Measurements from ENCODE around the gene GARS1.

The GARS1 gene

DNA sequence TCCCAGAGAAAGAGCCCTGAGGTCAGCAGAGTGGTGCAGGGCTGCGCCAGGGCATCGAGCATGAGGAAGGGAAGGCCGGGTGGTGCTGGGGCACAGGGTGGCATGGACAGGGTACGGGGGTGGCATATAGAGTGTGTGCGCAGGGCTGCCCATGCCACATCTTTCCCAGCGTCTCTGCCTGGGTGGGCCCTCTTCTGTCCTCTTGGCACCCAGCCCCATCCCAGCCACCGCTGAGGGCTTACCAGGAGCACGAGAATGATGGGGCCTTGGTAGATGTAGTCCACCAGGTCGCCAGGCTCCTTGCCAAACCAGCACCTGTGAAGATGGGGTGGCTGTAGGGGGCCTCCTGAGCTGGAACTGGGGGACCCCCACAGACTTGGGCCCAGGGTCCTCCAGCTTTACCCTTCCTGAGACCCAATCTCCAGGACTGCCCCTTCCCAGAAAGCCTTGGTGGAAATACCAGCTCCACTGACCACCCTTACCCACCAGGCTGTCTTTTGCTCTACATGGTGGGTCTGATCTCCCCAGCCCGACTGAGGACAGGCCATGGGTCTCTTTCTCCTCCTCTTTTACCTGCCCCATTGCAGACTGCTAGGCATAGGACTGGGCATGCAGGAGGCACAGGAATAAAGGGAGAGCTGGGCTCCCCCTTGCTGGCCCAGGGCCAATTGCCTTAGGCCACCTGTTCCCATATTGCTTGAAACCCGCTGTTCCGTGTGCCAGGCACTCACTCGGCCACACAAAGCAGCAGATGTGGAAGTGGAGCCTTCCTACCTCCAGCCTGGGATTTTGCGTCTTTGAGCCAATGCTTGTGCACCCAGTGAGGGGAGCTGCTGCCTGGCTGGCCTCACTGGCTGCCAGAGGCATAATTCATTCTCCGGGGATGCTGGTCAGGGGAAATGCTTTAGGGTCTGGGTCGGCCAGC, 65.9 kb downstream of the GARS1 start:
- no peak for ATAC-seq (ENCODE audit: low read depth)
- no peaks in the 10 kb centered on the region for H3K36me3 ChIP-seq (ENCODE audit: low read depth)
- no peaks in the 10 kb centered on the region for H3K9me3 ChIP-seq (ENCODE audit: severe bottlenecking)
- peak; percentile 38 for DNase-seq (ENCODE audit: low spot score)
- peaks cover 4% of the 10 kb centered on the region for H3K27me3 ChIP-seq (ENCODE audit: insufficient read depth, poor library complexity, severe bottlenecking)
- H3K4me1 ChIP-seq (ENCODE audit: insufficient read depth, poor library complexity, severe bottlenecking), result no peaks in the 10 kb centered on the region
- H3K27ac ChIP-seq (ENCODE audit: poor library complexity, severe bottlenecking), result no peak overlapping the region
- TF ChIP-seq, protein P1, sequence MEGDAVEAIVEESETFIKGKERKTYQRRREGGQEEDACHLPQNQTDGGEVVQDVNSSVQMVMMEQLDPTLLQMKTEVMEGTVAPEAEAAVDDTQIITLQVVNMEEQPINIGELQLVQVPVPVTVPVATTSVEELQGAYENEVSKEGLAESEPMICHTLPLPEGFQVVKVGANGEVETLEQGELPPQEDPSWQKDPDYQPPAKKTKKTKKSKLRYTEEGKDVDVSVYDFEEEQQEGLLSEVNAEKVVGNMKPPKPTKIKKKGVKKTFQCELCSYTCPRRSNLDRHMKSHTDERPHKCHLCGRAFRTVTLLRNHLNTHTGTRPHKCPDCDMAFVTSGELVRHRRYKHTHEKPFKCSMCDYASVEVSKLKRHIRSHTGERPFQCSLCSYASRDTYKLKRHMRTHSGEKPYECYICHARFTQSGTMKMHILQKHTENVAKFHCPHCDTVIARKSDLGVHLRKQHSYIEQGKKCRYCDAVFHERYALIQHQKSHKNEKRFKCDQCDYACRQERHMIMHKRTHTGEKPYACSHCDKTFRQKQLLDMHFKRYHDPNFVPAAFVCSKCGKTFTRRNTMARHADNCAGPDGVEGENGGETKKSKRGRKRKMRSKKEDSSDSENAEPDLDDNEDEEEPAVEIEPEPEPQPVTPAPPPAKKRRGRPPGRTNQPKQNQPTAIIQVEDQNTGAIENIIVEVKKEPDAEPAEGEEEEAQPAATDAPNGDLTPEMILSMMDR (IDR thresholded peaks at IDR 0.05; ENCODE audit: poor library complexity, severe bottlenecking), result no peak
- no peak overlapping the region for H3K4me3 ChIP-seq (ENCODE audit: severe bottlenecking)

DNA sequence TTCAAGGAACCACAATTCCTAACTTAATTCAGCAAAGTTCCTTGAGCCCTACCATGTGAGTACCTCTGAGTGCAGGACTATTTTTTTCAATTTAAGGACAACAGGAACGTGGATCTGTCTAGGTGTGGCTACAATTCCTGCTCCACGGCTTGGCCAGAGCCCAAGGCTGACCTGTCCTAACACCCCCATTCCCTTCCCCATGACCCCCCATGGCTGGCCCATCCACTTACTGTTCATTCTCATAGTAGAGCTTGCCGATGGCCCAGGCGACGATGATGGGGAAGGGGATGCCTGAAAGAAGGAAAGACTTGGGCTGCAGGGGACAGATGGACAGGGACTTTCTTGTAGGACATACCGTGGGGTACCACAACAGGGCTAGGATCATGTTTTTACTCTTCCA, 67.2 kb downstream of the GARS1 start:
- no peaks in the 10 kb centered on the region for H3K4me1 ChIP-seq (ENCODE audit: insufficient read depth, poor library complexity, severe bottlenecking)
- DNase-seq (ENCODE audit: low spot score), result peak; percentile 47
- peaks cover 4% of the 10 kb centered on the region for H3K27me3 ChIP-seq (ENCODE audit: insufficient read depth, poor library complexity, severe bottlenecking)
- no peak for ATAC-seq (ENCODE audit: low read depth)
- H3K4me3 ChIP-seq (ENCODE audit: severe bottlenecking), result no peak overlapping the region
- TF ChIP-seq, protein P1 (IDR thresholded peaks at IDR 0.05; ENCODE audit: poor library complexity, severe bottlenecking), result no peak
- no peaks in the 10 kb centered on the region for H3K9me3 ChIP-seq (ENCODE audit: severe bottlenecking)
- H3K36me3 ChIP-seq (ENCODE audit: low read depth), result no peaks in the 10 kb centered on the region
- H3K27ac ChIP-seq (ENCODE audit: poor library complexity, severe bottlenecking), result no peak overlapping the region

DNA sequence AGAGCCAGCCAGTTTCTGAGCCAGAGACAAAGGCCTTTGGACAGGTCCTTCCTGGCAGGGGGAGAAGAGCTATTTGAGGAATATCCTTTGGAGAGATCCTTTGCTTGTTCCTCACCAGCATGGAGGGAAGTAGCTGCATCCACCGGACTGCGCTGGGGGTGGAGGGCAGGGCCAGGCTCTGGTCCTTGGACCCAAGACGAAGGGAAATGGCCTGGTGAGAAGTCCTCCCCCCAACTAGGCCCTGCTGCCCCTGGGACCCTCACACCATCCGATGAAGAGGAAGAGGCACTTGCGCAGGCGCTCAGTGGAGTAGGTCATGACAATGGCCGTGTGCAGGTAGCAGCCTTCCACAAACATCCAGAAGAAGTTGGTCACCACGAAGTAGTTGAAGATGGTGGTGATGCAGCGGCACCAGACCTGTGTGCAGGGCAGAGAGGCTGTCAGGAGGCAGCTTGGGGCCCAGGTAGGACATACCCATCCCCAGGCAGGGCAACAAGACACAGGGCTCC, 67.8 kb downstream of the GARS1 start:
- Histone ChIP-seq H3K27ac (ENCODE audit: poor library complexity, severe bottlenecking) (no peak overlapping the region), H3K36me3 (ENCODE audit: low read depth) (no peaks in the 10 kb centered on the region), H3K27me3 (ENCODE audit: insufficient read depth, poor library complexity, severe bottlenecking) (peaks cover 4% of the 10 kb centered on the region), H3K4me3 (ENCODE audit: severe bottlenecking) (no peak overlapping the region), H3K9me3 (ENCODE audit: severe bottlenecking) (no peaks in the 10 kb centered on the region), H3K4me1 (ENCODE audit: insufficient read depth, poor library complexity, severe bottlenecking) (no peaks in the 10 kb centered on the region)
- TF ChIP-seq, protein P1 (IDR thresholded peaks at IDR 0.05; ENCODE audit: poor library complexity, severe bottlenecking), result no peak
- DNase-seq (ENCODE audit: low spot score) (peak; percentile 25), ATAC-seq (ENCODE audit: low read depth) (no peak)

DNA sequence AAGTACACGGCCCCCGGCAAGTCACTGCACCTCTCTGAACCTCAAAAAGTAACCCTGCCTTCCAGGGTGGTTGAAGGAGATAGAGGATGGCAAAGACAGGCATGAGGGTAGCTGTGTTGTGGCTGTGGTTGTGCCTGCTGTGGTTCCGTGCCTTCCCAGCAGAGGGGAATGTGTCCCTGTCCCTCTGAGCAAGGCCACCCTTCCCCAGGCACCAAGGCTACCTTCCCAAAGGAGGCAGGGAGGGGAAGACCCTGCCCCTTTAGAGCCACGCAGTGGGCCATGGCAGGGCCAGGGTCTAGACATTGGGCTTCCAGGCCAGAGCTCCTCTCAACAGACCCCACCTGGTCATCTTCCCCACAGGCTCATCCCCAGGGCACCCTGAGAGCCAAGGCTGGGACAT, 68.7 kb downstream of the GARS1 start:
- Histone ChIP-seq H3K4me1 (ENCODE audit: insufficient read depth, poor library complexity, severe bottlenecking) (no peaks in the 10 kb centered on the region), H3K9me3 (ENCODE audit: severe bottlenecking) (no peaks in the 10 kb centered on the region), H3K27me3 (ENCODE audit: insufficient read depth, poor library complexity, severe bottlenecking) (peaks cover 4% of the 10 kb centered on the region), H3K36me3 (ENCODE audit: low read depth) (no peaks in the 10 kb centered on the region), H3K27ac (ENCODE audit: poor library complexity, severe bottlenecking) (no peak overlapping the region), H3K4me3 (ENCODE audit: severe bottlenecking) (no peak overlapping the region)
- ATAC-seq (ENCODE audit: low read depth), result no peak
- TF ChIP-seq, protein P1 (IDR thresholded peaks at IDR 0.05; ENCODE audit: poor library complexity, severe bottlenecking), result no peak
- peak; percentile 26 for DNase-seq (ENCODE audit: low spot score)

Measured in RWPE2 (cell line).